Activated CD8-positive, alpha-beta T cell treated with anti-CD3 and anti-CD28 coated beads for 36 hours (primary cell): Measurements from ENCODE around the gene MFSD6. TPM values are rescaled to one million over a fixed set of nuclear protein-coding genes. Genes with fewer than 3 reads are reported as not detected.
A peak's percentile ranks its signal among the peaks of the same experiment; 100 is the strongest.

Experiments used
- ATAC-seq: fragments of 200-7000 bp; cut with Tn5 transposase; one replicate; pipeline ENCODE4 v1.10.0; 2021; ENCODE audit warnings: mild to moderate bottlenecking, moderate library complexity
- CTCF ChIA-PET: fragments of 350-600 bp; sonication (Branson Sonifier 250); formaldehyde crosslinking; loops from one replicate; lab custom pipeline; 2021; ENCODE audit warnings: antibody characterized with exemption; lab: Charles Lee
- POLR2A ChIA-PET: fragments of 350-600 bp; sonication (Branson Sonifier 250); formaldehyde crosslinking; loops from one replicate; lab custom pipeline; 2021; ENCODE audit warnings: antibody characterized with exemption; lab: Charles Lee
- DNase-seq: peaks from one replicate; pipeline ENCODE4 v3.0.0-alpha.2; 2020
- H3K27ac Mint-ChIP-seq: one replicate; pipeline ENCODE4 v1.8.0; 2021; ENCODE audit warnings: mild to moderate bottlenecking, mixed read lengths
- H3K27me3 Mint-ChIP-seq: one replicate; pipeline ENCODE4 v1.8.0; 2021; ENCODE audit warnings: mixed read lengths
- H3K36me3 Mint-ChIP-seq: one replicate; pipeline ENCODE4 v1.8.0; 2021; ENCODE audit warnings: low read depth, mixed read lengths
- H3K4me1 Mint-ChIP-seq: one replicate; pipeline ENCODE4 v1.8.0; 2021; ENCODE audit warnings: low read depth, mixed read lengths
- H3K4me3 Mint-ChIP-seq: one replicate; pipeline ENCODE4 v1.8.0; 2021; ENCODE audit warnings: mild to moderate bottlenecking, moderate library complexity, mixed read lengths
- H3K9me3 Mint-ChIP-seq: one replicate; pipeline ENCODE4 v1.8.0; 2021; ENCODE audit warnings: mixed read lengths
- CTCF ChIP-seq: fragments of 200-600 bp; IDR thresholded peaks from one replicate; pipeline ENCODE4 v1.8.0; 2022; ENCODE audit warnings: antibody characterized with exemption, mild to moderate bottlenecking
- intact Hi-C: fragments of 100-400 bp; cut with micrococcal nuclease; formaldehyde crosslinking; loops from one replicate; pipeline ENCODE4 v1.10.0; 2022
- total RNA-seq, 2 experiments: library from RNA; stranded (reverse); gene quantifications; one replicate each; pipeline ENCODE4 v1.2.3, GENCODE V29; 2021

The MFSD6 gene
- total RNA-seq, 2 experiments from 2014 or later, result 31.5 to 32.8 TPM

- Mint-ChIP-seq H3K27me3 (no peaks in the 10 kb centered on the region), H3K9me3 (no peaks in the 10 kb centered on the region), H3K4me1 (peaks cover 18% of the 10 kb centered on the region), H3K36me3 (peaks cover 41% of the 10 kb centered on the region), H3K4me3 (no peak overlapping the region), H3K27ac (peak overlapping the region; percentile 12)
- ChIA-PET POLR2A (no interaction called here), CTCF (interaction anchor here (0.5 to 1.5 kb wide), 4 partner anchors 33 to 191 kb away, joined by 3 to 6 read pairs (median 3); no protein-coding TSS in a partner anchor)
- TF ChIP-seq CTCF, result no peak
- DNase-seq, result no peak
- no peak for ATAC-seq
- intact Hi-C loops, result loop anchor here (10.0 kb wide), 1 partner anchor 96 kb away; no protein-coding TSS in a partner anchor
These were observed 102.9 kb downstream of the MFSD6 start for GRCh38 chr2:190511104-190511503.

GRCh38 chr2:190512539-190513095 lies 104.5 kb downstream of the MFSD6 start:
- DNase-seq (no peak), ATAC-seq (no peak)
- intact Hi-C loops, result loop anchor here (10.0 kb wide), 1 partner anchor 98 kb away; no protein-coding TSS in a partner anchor
- Mint-ChIP-seq H3K27ac (no peak overlapping the region), H3K36me3 (peaks cover 52% of the 10 kb centered on the region), H3K9me3 (no peaks in the 10 kb centered on the region), H3K27me3 (no peaks in the 10 kb centered on the region), H3K4me3 (no peak overlapping the region), H3K4me1 (peaks cover 23% of the 10 kb centered on the region)
- ChIA-PET POLR2A (no interaction called here), CTCF (no interaction called here)
- no peak for TF ChIP-seq CTCF

- Mint-ChIP-seq H3K27ac (no peak overlapping the region), H3K36me3 (peaks cover 52% of the 10 kb centered on the region), H3K9me3 (no peaks in the 10 kb centered on the region), H3K4me3 (no peak overlapping the region), H3K4me1 (peaks cover 23% of the 10 kb centered on the region), H3K27me3 (no peaks in the 10 kb centered on the region)
- intact Hi-C loops, result loop anchor here (10.0 kb wide), 1 partner anchor 99 kb away; no protein-coding TSS in a partner anchor
- ChIA-PET POLR2A (interaction anchor here (0.6 kb wide), 1 partner anchor 15 kb away, joined by 3 read pairs; no protein-coding TSS in a partner anchor), CTCF (interaction anchor here (1.3 kb wide), 1 partner anchor 11 kb away, joined by 5 read pairs; no protein-coding TSS in a partner anchor)
- DNase-seq, result no peak
- TF ChIP-seq CTCF, result no peak
- ATAC-seq, result no peak
These were observed 105.7 kb downstream of the MFSD6 start for GRCh38 chr2:190513877-190514276.

GRCh38 chr2:190514676-190515075 lies 106.5 kb downstream of the MFSD6 start:
- peaks cover 28% of the 10 kb centered on the region for H3K4me1 Mint-ChIP-seq
- H3K4me3 Mint-ChIP-seq, result no peak overlapping the region
- intact Hi-C loops, result loop anchor here (10.0 kb wide), 1 partner anchor 100 kb away; no protein-coding TSS in a partner anchor
- no peaks in the 10 kb centered on the region for H3K27me3 Mint-ChIP-seq
- ATAC-seq, result no peak
- DNase-seq, result no peak
- CTCF ChIA-PET, result no interaction called here
- H3K9me3 Mint-ChIP-seq, result no peaks in the 10 kb centered on the region
- H3K27ac Mint-ChIP-seq, result no peak overlapping the region
- POLR2A ChIA-PET, result interaction anchor here (0.6 to 1.1 kb wide), 3 partner anchors 13 to 454 kb away, joined by 3 to 5 read pairs (median 3); no protein-coding TSS in a partner anchor
- TF ChIP-seq CTCF, result no peak
- H3K36me3 Mint-ChIP-seq, result peaks cover 56% of the 10 kb centered on the region

GRCh38 chr2:190515687-190516086 lies 107.5 kb downstream of the MFSD6 start:
- CTCF ChIA-PET, result no interaction called here
- ATAC-seq (peak; percentile 34), DNase-seq (no peak)

More at GRCh38 chr2:190515687-190516086, 107.5 kb downstream of the MFSD6 start:
- H3K27me3 Mint-ChIP-seq, result no peaks in the 10 kb centered on the region
- peaks cover 37% of the 10 kb centered on the region for H3K4me1 Mint-ChIP-seq
- no peak overlapping the region for H3K4me3 Mint-ChIP-seq
- POLR2A ChIA-PET, result interaction anchor here (1.1 kb wide), 1 partner anchor 14 kb away, joined by 5 read pairs; no protein-coding TSS in a partner anchor
- H3K27ac Mint-ChIP-seq, result peak overlapping the region; percentile 12
- no peak for TF ChIP-seq CTCF
- no peaks in the 10 kb centered on the region for H3K9me3 Mint-ChIP-seq
- peaks cover 57% of the 10 kb centered on the region for H3K36me3 Mint-ChIP-seq
- intact Hi-C loops, result loop anchor here (10.0 kb wide), 1 partner anchor 101 kb away; no protein-coding TSS in a partner anchor
